GM18868 (cell line): ENCODE measurements around the gene PRMT3.
"Not testable (repeated sequence)": the region's sequence is repeated elsewhere in the genome, so short reads cannot be mapped to it uniquely, and the experiment has no call there.

Experiments
- ATAC-seq: cut with Tn5 transposase; IDR thresholded peaks from one replicate; pipeline ENCODE4 v1.9.1; 2021; ENCODE audit warnings: mild to moderate bottlenecking, moderate library complexity; ENCODE audit not compliant: unreplicated experiment

PRMT3 gene

GRCh38 chr11:20453657-20454316, 66.3 kb downstream of the PRMT3 start:
- ATAC-seq: no peak

- no peak for ATAC-seq
Observed at GRCh38 chr11:20457001-20457799, 69.7 kb downstream of the PRMT3 start.

GRCh38 chr11:20457934-20458680, 70.6 kb downstream of the PRMT3 start:
- ATAC-seq: no peak

DNA sequence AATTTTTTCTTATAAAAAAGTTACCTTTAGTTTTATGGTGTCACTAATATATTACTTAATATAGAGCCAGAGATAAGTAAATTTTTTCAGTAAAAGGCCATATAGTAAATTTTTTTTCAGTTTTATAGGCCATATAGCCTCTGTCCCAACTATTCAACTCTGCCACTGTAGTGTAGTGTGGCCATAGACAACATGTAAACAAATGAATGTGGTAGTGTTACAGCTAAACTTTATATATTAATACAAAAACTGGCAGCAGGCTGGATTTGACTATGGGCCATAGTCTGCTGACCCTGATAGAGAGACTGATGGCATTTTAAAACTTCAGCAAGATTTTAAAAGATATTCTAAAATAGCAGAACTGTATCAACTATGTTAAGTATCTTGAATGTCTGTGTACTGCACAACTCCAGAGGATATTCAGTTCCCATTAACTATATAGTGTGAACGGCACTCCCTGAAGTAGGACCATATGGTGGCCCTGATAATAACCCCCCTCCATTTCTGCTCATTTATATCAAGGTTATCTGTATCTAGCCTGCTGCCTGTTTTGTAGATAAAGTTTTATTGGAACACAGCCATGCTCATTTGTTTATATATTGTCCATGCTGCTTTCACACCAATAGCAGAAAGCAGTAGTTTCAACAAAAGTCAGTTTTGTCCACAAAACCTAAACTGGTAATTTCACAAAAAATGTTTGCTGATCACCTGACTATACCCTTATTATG, 71.6 kb downstream of the PRMT3 start:
- ATAC-seq: no peak

- no peak for ATAC-seq
Observed at GRCh38 chr11:20459865-20460264, 72.3 kb downstream of the PRMT3 start.

- ATAC-seq: no peak
Observed at GRCh38 chr11:20464518-20464917, 77.0 kb downstream of the PRMT3 start.

GRCh38 chr11:20467487-20468185, 80.1 kb downstream of the PRMT3 start:
- ATAC-seq: no peak

DNA sequence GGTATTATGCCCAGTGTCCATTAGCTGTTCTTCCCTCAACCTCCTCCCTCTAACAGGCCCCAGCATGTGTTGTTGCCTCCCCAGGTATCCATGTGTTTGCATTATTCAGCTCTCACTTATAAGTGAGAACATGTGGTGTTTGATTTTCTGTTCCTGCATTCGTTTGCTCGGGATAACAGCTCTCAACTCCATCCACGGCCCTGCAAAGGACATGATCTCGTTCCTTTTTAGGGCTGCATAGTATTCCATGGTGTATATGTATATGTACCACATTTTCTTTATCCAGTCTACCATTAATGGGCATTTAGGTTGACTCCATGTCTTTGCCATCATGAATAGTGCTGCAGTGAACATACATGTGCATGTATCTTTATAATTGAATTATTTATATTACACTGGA, 82.8 kb downstream of the PRMT3 start:
- no peak for ATAC-seq

DNA sequence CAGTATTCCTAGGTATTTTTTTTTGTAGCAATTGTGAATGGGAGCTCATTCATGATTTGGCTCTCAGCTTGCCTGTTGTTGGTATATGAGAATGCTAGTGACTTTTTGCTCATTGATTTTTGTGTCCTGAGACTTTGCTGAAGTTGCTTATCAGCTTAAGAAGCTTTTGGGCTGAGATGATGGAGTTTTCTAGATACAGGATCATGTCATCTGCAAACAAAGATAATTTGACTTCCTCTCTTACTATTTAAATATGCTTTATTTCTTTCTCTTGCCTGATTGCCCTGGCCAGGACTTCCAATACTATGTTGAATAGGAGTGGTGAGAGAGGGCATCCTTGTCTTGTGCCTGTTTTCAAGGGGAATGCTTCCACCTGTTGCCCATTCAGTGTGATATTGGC, 84.4 kb downstream of the PRMT3 start:
- not testable (repeated sequence) for ATAC-seq

DNA sequence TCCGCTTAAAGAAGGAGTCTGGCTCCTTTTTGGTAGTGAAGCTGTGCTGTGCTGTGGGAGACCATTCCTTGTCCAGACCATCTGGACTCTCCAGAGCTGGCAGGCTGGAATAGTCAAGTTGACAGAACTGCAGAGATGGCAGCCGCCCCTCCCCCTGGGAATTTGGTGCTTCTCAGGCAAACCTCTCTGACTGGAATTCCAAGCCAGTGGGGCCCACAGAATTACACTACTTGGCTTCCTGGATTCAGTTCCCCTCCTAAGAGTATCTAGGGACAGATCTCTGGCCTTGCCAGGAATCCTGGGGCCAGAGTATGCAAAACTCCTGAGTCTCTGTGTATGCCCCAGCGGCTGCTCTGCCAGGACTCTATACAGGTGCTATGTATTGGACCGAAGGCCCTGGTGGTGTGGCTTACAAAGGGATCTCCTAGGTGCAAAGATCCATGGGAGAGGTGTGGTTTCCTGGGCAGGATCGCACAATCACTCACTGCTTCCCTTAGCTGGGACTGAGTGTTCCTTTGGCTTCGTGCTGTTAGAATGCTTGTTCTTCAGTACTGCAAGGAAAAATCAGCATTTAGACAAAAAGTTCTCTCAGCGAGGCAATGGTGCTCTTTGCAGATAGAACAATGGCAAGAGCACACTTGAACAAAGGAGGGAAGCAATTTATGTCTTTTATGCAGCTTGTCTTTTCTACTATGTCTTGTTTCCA, 86.8 kb downstream of the PRMT3 start:
- peak; percentile 11 for ATAC-seq

DNA sequence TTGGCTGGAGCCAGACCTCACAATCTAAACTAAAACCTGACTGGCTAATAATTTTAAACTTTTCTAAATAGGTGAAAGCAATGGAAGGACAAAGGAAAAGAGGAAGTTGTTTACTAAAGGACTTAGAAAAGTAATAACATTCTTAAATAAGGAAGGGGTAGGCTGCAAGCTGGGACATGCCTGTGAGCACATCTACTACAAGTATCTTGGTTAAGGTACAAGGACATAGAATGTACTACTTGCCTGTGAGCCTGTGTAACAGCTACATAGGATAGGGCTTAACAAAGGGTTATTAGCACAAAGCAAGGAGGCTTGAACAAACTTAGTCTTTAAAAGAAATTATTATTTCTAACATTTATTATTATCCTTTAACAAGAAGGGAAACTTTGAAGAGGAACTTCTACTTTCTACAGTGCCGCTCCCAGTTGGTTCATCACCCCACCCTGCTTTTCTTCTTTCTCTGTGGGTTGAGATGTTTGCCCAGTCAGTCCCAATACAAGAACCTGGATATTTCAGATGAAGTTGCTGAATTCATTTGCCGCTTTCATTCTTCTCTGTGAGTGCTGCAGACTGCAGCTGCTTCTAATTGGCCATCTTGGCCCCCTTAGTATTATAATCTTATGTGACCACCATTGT, 87.5 kb downstream of the PRMT3 start:
- ATAC-seq: peak; percentile 63

DNA sequence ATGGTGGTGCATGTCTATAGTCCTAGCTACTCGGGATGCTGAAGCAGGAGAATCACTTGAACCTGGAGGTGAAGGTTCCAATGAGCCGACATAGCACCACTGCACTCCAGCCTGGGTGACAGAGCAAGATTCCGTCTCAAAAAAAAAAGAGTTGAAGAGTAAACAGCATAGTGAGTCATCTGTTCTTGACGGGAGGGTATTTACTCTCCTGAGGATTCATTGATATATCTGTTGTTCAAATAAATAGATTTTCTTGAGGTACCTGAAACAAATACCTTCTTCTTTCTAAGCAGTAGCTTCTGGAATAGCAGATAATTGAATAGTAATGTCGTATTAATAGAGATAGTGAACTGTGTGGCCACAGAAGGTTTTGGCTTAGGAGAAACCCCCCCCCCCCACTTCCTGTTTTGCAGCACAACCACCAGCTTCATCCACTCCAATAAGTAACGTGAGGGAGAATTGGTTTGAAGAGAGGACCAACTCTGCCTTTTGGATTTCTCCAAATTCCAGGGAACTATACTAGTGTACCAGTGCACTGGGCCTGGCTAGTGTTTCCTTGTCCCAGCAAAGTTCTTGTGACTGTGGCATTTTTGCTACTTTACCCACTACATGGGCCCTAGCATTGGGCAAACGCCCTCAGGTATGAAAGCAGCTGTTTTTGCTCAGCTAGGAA, 90.0 kb downstream of the PRMT3 start:
- ATAC-seq: no peak

DNA sequence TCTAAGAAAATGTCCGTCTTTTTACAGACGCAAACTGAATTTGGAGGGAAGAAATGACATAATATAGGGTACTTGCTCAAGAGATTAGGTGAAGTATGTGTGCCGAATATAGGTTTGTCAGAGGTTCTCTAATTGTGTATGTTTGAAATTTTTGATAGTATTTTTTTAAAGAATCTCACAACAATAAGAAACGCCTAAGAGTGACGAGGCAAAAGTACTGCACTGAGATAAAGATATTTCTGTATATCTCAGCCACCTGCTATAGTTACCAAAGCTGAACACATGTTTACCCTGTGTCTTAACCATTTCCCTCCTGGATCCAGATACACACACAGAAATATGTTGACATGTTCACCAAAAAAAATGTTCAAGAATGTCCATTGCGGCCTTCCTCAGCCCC, 92.0 kb downstream of the PRMT3 start:
- no peak for ATAC-seq

- ATAC-seq: no peak
Observed at GRCh38 chr11:20483931-20484330, 96.4 kb downstream of the PRMT3 start.

DNA sequence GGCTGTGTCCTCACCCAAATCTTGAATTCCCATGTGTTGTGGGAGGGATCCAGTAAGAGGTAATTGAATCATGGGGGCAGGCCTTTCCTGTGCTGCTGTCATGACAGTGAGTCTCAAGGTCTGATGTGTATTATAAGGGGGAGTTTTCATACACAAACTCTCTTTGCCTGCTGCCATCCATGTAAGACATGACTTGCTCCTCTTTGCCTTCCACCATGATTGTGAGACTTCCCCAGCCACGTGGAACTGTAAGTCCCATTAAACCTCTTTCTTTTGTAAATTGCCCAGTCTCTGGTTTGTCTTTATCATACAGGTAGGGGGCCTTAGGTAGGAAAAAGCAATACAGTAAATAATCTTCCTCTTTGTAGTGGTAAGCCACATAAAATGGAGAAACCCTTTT, 96.9 kb downstream of the PRMT3 start:
- not testable (repeated sequence) for ATAC-seq

DNA sequence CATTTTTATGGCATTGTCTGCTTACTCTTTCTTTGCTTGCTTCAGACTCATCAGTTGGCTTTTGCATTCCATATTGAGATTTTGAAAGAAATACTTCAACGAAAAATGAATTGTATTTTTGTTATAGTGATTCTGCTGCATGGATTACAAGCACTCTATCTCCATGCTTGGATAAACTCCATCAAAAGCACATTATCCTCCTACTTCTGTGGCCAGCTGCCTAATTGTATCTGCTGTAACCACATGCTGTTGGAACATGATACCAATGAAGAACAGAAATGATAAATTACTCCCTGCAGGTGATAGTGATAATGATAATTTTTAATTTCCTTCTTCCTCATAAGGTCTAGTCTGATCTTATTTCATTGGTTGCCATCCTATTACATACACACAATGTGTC, 100.8 kb downstream of the PRMT3 start:
- no peak for ATAC-seq

DNA sequence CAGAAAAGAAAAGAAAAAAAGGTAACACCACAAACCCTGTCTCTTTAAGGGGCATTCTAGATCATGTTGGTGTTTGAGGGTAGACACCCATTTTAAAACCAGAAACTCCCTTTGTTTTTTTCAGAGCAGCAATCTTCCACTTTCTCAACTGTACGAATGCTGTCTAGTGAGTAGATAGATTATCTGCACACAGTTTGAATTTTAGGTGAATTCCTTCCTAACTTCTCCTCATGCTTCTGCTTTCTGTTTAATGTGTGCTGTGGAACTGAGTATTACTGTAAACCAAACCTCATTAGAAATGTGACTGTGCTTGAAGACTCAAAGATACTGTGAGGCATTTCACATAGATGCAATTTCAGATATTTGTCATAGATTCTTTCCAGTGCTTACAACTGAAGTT, 102.4 kb downstream of the PRMT3 start:
- ATAC-seq: peak; percentile 96

- ATAC-seq: no peak
Observed at GRCh38 chr11:20493340-20493739, 105.8 kb downstream of the PRMT3 start.
